ENCODE measurements around the gene MIA2.

GRCh38 chr14:39370415-39370814, 136.7 kb downstream of the MIA2 start:
- TF ChIP-seq, protein P1, sequence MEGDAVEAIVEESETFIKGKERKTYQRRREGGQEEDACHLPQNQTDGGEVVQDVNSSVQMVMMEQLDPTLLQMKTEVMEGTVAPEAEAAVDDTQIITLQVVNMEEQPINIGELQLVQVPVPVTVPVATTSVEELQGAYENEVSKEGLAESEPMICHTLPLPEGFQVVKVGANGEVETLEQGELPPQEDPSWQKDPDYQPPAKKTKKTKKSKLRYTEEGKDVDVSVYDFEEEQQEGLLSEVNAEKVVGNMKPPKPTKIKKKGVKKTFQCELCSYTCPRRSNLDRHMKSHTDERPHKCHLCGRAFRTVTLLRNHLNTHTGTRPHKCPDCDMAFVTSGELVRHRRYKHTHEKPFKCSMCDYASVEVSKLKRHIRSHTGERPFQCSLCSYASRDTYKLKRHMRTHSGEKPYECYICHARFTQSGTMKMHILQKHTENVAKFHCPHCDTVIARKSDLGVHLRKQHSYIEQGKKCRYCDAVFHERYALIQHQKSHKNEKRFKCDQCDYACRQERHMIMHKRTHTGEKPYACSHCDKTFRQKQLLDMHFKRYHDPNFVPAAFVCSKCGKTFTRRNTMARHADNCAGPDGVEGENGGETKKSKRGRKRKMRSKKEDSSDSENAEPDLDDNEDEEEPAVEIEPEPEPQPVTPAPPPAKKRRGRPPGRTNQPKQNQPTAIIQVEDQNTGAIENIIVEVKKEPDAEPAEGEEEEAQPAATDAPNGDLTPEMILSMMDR (IDR thresholded peaks at IDR 0.05; ENCODE audit: low read depth, low read length, poor library complexity, severe bottlenecking), result no peak
- TF ChIP-seq EZH2phosphoT487 (IDR thresholded peaks at IDR 0.05; ENCODE audit: borderline replicate concordance, low read length), result no peak
